22Rv1 (cell line): ENCODE results near the gene TMEM236.

Experiments used
- ZFX ChIP-seq: fragments of 450-650 bp; IDR thresholded peaks from 2 replicates; pipeline ENCODE4 v1.6.1; 2017; ENCODE audit warnings: antibody characterized with exemption, borderline replicate concordance
- TF ChIP-seq, protein P1 (sequence below): fragments of 450-650 bp; IDR thresholded peaks from 2 replicates; pipeline ENCODE4 v1.5.1; 2017; ENCODE audit warnings: mild to moderate bottlenecking

DNA sequence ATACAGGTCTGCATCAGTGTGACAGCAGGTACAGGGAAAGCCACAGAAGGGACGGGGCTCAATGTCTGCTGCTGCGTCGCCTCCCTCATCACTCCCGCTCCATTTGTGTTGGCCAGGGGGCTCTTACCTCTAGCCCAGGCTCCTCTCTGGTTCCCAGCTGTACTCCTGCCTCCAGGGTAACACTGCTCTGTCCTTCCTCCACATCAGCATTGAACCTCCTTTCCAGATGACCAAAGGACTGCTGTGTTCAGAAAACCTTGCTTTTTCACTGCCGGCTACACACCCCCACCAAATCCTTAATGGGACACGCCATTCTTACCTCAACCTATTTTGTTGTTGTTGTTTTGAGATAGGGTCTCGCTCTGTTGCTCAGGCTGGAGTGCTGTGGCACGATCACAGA, 2.1 kb upstream of the TMEM236 start:
- TF ChIP-seq, protein P1, sequence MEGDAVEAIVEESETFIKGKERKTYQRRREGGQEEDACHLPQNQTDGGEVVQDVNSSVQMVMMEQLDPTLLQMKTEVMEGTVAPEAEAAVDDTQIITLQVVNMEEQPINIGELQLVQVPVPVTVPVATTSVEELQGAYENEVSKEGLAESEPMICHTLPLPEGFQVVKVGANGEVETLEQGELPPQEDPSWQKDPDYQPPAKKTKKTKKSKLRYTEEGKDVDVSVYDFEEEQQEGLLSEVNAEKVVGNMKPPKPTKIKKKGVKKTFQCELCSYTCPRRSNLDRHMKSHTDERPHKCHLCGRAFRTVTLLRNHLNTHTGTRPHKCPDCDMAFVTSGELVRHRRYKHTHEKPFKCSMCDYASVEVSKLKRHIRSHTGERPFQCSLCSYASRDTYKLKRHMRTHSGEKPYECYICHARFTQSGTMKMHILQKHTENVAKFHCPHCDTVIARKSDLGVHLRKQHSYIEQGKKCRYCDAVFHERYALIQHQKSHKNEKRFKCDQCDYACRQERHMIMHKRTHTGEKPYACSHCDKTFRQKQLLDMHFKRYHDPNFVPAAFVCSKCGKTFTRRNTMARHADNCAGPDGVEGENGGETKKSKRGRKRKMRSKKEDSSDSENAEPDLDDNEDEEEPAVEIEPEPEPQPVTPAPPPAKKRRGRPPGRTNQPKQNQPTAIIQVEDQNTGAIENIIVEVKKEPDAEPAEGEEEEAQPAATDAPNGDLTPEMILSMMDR: no peak
- TF ChIP-seq ZFX: no peak
